Breast epithelium (tissue), 4 donors: Measurements from ENCODE around the gene SPCS1. TPM values are rescaled to one million over a fixed set of nuclear protein-coding genes. Genes with fewer than 3 reads are reported as not detected.

Experiments used
- DNase-seq, 2 donors: peaks; one replicate each; pipeline ENCODE4 v3.0.0-alpha.2; 2019; ENCODE audit warnings: low spot score in 2 of 2
- H3K27ac ChIP-seq, 2 donors: fragments of 200-600 bp; sonication (generic) in 1 of 2; one replicate each; pipeline ENCODE4 v1.5.1; 2016 to 2019; ENCODE audit warnings: mild to moderate bottlenecking in 1 of 2
- H3K27me3 ChIP-seq, 2 donors: fragments of 200-600 bp; sonication (generic) in 1 of 2; one replicate each; pipeline versions ENCODE4 v1.5.1 to v1.6.0; 2017 to 2019; ENCODE audit warnings: control low read depth in 1 of 2, mild to moderate bottlenecking in 1 of 2
- H3K36me3 ChIP-seq: fragments of 200-600 bp; one replicate; pipeline ENCODE4 v1.5.1; 2019
- H3K4me1 ChIP-seq, 2 donors: fragments of 200-600 bp; sonication (generic); one replicate each; pipeline ENCODE4 v1.5.1; 2016 to 2019; ENCODE audit warnings: control low read depth in 1 of 2
- H3K4me3 ChIP-seq, 3 donors: fragments of 200-600 bp; sonication (generic); 1 replicate in 2 of 3; 2 replicates in 1 of 3; pipeline ENCODE4 v1.5.1; 2016 to 2019; ENCODE audit warnings: mild to moderate bottlenecking in 3 of 3, moderate library complexity in 2 of 3
- H3K9me3 ChIP-seq, 2 donors: fragments of 200-600 bp; sonication (generic) in 1 of 2; one replicate each; pipeline ENCODE4 v1.5.1; 2016 to 2019; ENCODE audit warnings: control low read depth in 1 of 2
- CTCF ChIP-seq, 3 donors: fragments of 450-650 bp; IDR thresholded peaks; one replicate each; pipeline ENCODE4 v1.5.1; 2016 to 2017; ENCODE audit warnings: antibody characterized with exemption in 3 of 3, mild to moderate bottlenecking in 3 of 3, moderate library complexity in 3 of 3
- POLR2A ChIP-seq: fragments of 450-650 bp; IDR thresholded peaks from one replicate; pipeline ENCODE4 v1.6.1; 2016; ENCODE audit warnings: antibody characterized with exemption, mild to moderate bottlenecking, moderate library complexity
- POLR2AphosphoS5 ChIP-seq, 3 donors: sonication (generic); formaldehyde crosslinking; IDR thresholded peaks; one replicate each; pipeline ENCODE4 v1.6.1; 2017; ENCODE audit warnings: antibody characterized with exemption in 3 of 3
- intact Hi-C: fragments of 100-400 bp; cut with DNase I; formaldehyde crosslinking; loops from one replicate; pipeline ENCODE4 v1.15.1; 2023; ENCODE audit warnings: low total_unique reads
- total RNA-seq, 3 donors: library from RNA; depleted of rRNA; stranded (reverse); fragments of >200 nt; gene quantifications; one replicate each; pipeline ENCODE4 v1.1.0, GENCODE V29; 2016

Gene SPCS1
- total RNA-seq, 3 donors from 2014 or later: 77.1 to 90.2 (median 86.5) TPM

GRCh38 chr3:52688266-52688665, 17.6 kb upstream of the SPCS1 start:
- DNase-seq: no peak
- Histone ChIP-seq H3K4me3 (no peak overlapping the region), H3K4me1 (peaks cover 0 to 18% of the 10 kb centered on the region in 2 donors), H3K36me3 (no peaks in the 10 kb centered on the region), H3K9me3 (no peaks in the 10 kb centered on the region), H3K27ac (peak overlapping the region; percentile 97 to 98), H3K27me3 (no peaks in the 10 kb centered on the region)
- no peak for TF ChIP-seq POLR2AphosphoS5 (IDR thresholded peaks at IDR 0.05)
- TF ChIP-seq CTCF (IDR thresholded peaks at IDR 0.05): no peak
- no peak for TF ChIP-seq POLR2A
- intact Hi-C loops: no loop called here

GRCh38 chr3:52689151-52689550, 16.8 kb upstream of the SPCS1 start:
- peak overlapping the region; percentile 68 to 97 for H3K27ac ChIP-seq
- no peak for DNase-seq
- no peaks in the 10 kb centered on the region for H3K27me3 ChIP-seq
- no peak for TF ChIP-seq POLR2AphosphoS5 (IDR thresholded peaks at IDR 0.05)
- TF ChIP-seq POLR2A: no peak
- TF ChIP-seq CTCF (IDR thresholded peaks at IDR 0.05): no peak
- no peaks in the 10 kb centered on the region for H3K36me3 ChIP-seq
- H3K9me3 ChIP-seq: no peaks in the 10 kb centered on the region
- intact Hi-C loops: no loop called here
- H3K4me3 ChIP-seq: no peak overlapping the region
- H3K4me1 ChIP-seq: peaks cover 0 to 12% of the 10 kb centered on the region in 2 donors

GRCh38 chr3:52690560-52690959, 15.3 kb upstream of the SPCS1 start:
- Histone ChIP-seq H3K27ac (no peak overlapping the region), H3K4me1 (peaks cover 0 to 6% of the 10 kb centered on the region in 2 donors), H3K36me3 (no peaks in the 10 kb centered on the region), H3K9me3 (no peaks in the 10 kb centered on the region), H3K4me3 (no peak overlapping the region), H3K27me3 (no peaks in the 10 kb centered on the region)
- intact Hi-C loops: no loop called here
- TF ChIP-seq CTCF (IDR thresholded peaks at IDR 0.05) (no peak), POLR2AphosphoS5 (IDR thresholded peaks at IDR 0.05) (no peak), POLR2A (no peak)
- DNase-seq: no peak

- H3K36me3 ChIP-seq: no peaks in the 10 kb centered on the region
- H3K27ac ChIP-seq: peak overlapping the region in 1 of 2 donors; percentile 59
- intact Hi-C loops: no loop called here
- no peak for TF ChIP-seq POLR2AphosphoS5 (IDR thresholded peaks at IDR 0.05)
- no peak for TF ChIP-seq CTCF (IDR thresholded peaks at IDR 0.05)
- TF ChIP-seq POLR2A: no peak
- H3K4me3 ChIP-seq: no peak overlapping the region
- DNase-seq: no peak
- H3K4me1 ChIP-seq: no peaks in the 10 kb centered on the region
- no peaks in the 10 kb centered on the region for H3K9me3 ChIP-seq
- no peaks in the 10 kb centered on the region for H3K27me3 ChIP-seq
Observed at GRCh38 chr3:52693071-52693470, 12.8 kb upstream of the SPCS1 start.

GRCh38 chr3:52694528-52695189, 11.2 kb upstream of the SPCS1 start:
- Histone ChIP-seq H3K4me1 (no peaks in the 10 kb centered on the region), H3K36me3 (no peaks in the 10 kb centered on the region), H3K9me3 (no peaks in the 10 kb centered on the region), H3K4me3 (no peak overlapping the region), H3K27ac (peak overlapping the region in 1 of 2 donors; percentile 18), H3K27me3 (no peaks in the 10 kb centered on the region)
- intact Hi-C loops: no loop called here
- no peak for DNase-seq
- TF ChIP-seq POLR2A (no peak), CTCF (IDR thresholded peaks at IDR 0.05) (no peak)
